BLaER1 treated with 17β-estradiol and CSF1 and Interleukin-3, amounts not matched to agents 10 nM and 100 nM (cell line): ENCODE data around the gene KISS1R.

Source experiments
- H3K27ac ChIP-seq, 11 experiments: shearing (Covaris generic); formaldehyde crosslinking; 2 replicates each; pipeline ENCODE4 v1.8.1; 2022
- H3K27me3 ChIP-seq, 11 experiments: shearing (Covaris generic); formaldehyde crosslinking; 2 replicates each; pipeline ENCODE4 v1.8.1; 2022
- H3K36me3 ChIP-seq, 11 experiments: shearing (Covaris generic); formaldehyde crosslinking; 2 replicates each; pipeline ENCODE4 v1.8.1; 2022
- H3K4me1 ChIP-seq, 10 experiments: shearing (Covaris generic); formaldehyde crosslinking; 2 replicates each; pipeline ENCODE4 v1.8.1; 2022
- H3K4me2 ChIP-seq, 11 experiments: shearing (Covaris generic); formaldehyde crosslinking; 2 replicates each; pipeline ENCODE4 v1.8.1; 2022
- H3K4me3 ChIP-seq, 10 experiments: shearing (Covaris generic); formaldehyde crosslinking; 2 replicates each; pipeline ENCODE4 v1.8.1; 2022
- H3K9ac ChIP-seq, 11 experiments: shearing (Covaris generic); formaldehyde crosslinking; 2 replicates each; pipeline ENCODE4 v1.8.1; 2022
- H3K9me3 ChIP-seq, 11 experiments: shearing (Covaris generic); formaldehyde crosslinking; replicated peaks in 1 of 11; 2 replicates each; pipeline ENCODE4 v1.8.1; 2022
- H4K20me1 ChIP-seq, 11 experiments: shearing (Covaris generic); formaldehyde crosslinking; 2 replicates each; pipeline ENCODE4 v1.8.1; 2022
- Cebpa-rat ChIP-seq, 11 experiments: shearing (Covaris generic); IDR thresholded peaks; 2 replicates each; pipeline ENCODE4 v1.8.1; 2022

Gene KISS1R

GRCh38 chr19:948842-949496 lies 31.8 kb downstream of the KISS1R start:
- H3K9ac ChIP-seq: peak overlapping the region in 6 of 11 experiments; percentile 3 to 44 (median 20); a peak in 7 of 22 replicates
- H3K4me1 ChIP-seq: peaks cover 74 to 98% (median 85%) of the 10 kb centered on the region in 10 experiments
- no peaks in the 10 kb centered on the region for H3K9me3 ChIP-seq
- TF ChIP-seq Cebpa-rat (IDR thresholded peaks at IDR 0.05): no peak
- H3K36me3 ChIP-seq: peaks cover 0 to 30% (median 7%) of the 10 kb centered on the region in 11 experiments; a peak in 13 of 22 replicates
- H3K4me2 ChIP-seq: peak overlapping the region; percentile 69 to 94 (median 83)
- no peak overlapping the region for H3K4me3 ChIP-seq
- no peaks in the 10 kb centered on the region for H3K27me3 ChIP-seq
- peak overlapping the region in 8 of 11 experiments; percentile 40 to 91 (median 77); a peak in 15 of 22 replicates for H3K27ac ChIP-seq
- H4K20me1 ChIP-seq: peaks cover 19 to 81% (median 34%) of the 10 kb centered on the region in 11 experiments; a peak in 21 of 22 replicates

GRCh38 chr19:950352-951066 lies 33.4 kb downstream of the KISS1R start:
- no peak overlapping the region for H3K4me3 ChIP-seq
- H3K4me1 ChIP-seq: peaks cover 87 to 98% (median 93%) of the 10 kb centered on the region in 10 experiments
- no peak for TF ChIP-seq Cebpa-rat (IDR thresholded peaks at IDR 0.05)
- peaks cover 4 to 79% (median 18%) of the 10 kb centered on the region in 11 experiments; a peak in 20 of 22 replicates for H4K20me1 ChIP-seq
- H3K9ac ChIP-seq: peak overlapping the region in 7 of 11 experiments; percentile 16 to 94 (median 86); a peak in 8 of 22 replicates
- peak overlapping the region in 8 of 11 experiments; percentile 8 to 95 (median 74); a peak in 9 of 22 replicates for H3K27ac ChIP-seq
- peak overlapping the region in 10 of 11 experiments; percentile 10 to 100 (median 72); a peak in 16 of 22 replicates for H3K4me2 ChIP-seq
- peaks cover 0 to 19% (median 0%) of the 10 kb centered on the region in 11 experiments; a peak in 7 of 22 replicates for H3K36me3 ChIP-seq
- H3K9me3 ChIP-seq: no peaks in the 10 kb centered on the region
- no peaks in the 10 kb centered on the region for H3K27me3 ChIP-seq

DNA sequence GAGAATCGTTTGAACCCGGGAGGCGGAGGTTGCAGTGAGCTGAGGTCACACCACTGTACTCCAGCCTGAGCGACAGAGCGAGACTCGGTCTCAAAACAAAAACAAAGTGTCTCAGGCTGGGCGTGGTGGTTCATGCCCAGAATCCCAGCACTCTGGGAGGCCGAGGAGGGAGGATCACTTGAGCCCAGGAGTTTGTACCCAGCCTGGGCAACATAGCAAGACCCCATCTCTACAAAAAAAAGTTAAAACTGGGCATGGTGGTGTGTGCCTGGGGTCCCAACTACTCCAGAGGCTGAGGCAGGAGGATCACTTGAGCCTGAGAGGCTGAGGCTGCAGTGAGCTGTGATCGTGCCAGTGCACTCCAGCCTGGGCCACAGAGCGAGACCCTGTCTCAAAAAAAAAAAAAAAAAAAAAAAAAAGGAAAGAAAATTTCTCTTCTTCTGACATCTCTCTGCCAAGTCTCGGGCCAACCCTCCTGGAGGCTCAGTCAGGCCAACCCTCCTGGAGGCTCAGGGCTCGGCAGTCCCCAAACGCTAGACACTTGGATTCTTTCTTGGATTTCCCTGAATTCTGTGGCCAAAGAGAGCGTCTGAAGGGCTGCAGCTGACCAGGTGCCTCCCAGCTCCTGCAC lies 35.0 kb downstream of the KISS1R start:
- H3K4me1 ChIP-seq: peaks cover 92 to 97% (median 96%) of the 10 kb centered on the region in 10 experiments
- no peak for TF ChIP-seq Cebpa-rat (IDR thresholded peaks at IDR 0.05)
- H3K36me3 ChIP-seq: peaks cover 0 to 19% (median 0%) of the 10 kb centered on the region in 11 experiments; a peak in 8 of 22 replicates
- peak overlapping the region; percentile 84 to 95 (median 94) for H3K27ac ChIP-seq
- H3K4me3 ChIP-seq: peak overlapping the region in 9 of 10 experiments; percentile 54 to 71 (median 61); a peak in 18 of 20 replicates
- peak overlapping the region; percentile 98 to 100 (median 100) for H3K4me2 ChIP-seq
- no peaks in the 10 kb centered on the region for H3K9me3 ChIP-seq
- H3K27me3 ChIP-seq: no peaks in the 10 kb centered on the region
- peak overlapping the region; percentile 79 to 94 (median 86) for H3K9ac ChIP-seq
- peaks cover 2 to 76% (median 17%) of the 10 kb centered on the region in 11 experiments; a peak in 18 of 22 replicates for H4K20me1 ChIP-seq

- peak overlapping the region; percentile 84 to 95 (median 94) for H3K27ac ChIP-seq
- no peaks in the 10 kb centered on the region for H3K9me3 ChIP-seq
- peak overlapping the region; percentile 98 to 100 (median 100) for H3K4me2 ChIP-seq
- peaks cover 87 to 98% (median 97%) of the 10 kb centered on the region in 10 experiments for H3K4me1 ChIP-seq
- H3K27me3 ChIP-seq: no peaks in the 10 kb centered on the region
- H3K36me3 ChIP-seq: peaks cover 0 to 20% (median 0%) of the 10 kb centered on the region in 11 experiments; a peak in 8 of 22 replicates
- H3K9ac ChIP-seq: peak overlapping the region; percentile 79 to 94 (median 86)
- no peak for TF ChIP-seq Cebpa-rat (IDR thresholded peaks at IDR 0.05)
- peak overlapping the region; percentile 49 to 71 (median 60) for H3K4me3 ChIP-seq
- peaks cover 0 to 75% (median 22%) of the 10 kb centered on the region in 11 experiments; a peak in 15 of 22 replicates for H4K20me1 ChIP-seq
These were observed 35.7 kb downstream of the KISS1R start for GRCh38 chr19:952680-953444.

- Histone ChIP-seq H3K4me3 (peak overlapping the region in 9 of 10 experiments; percentile 49 to 71 (median 61); a peak in 17 of 20 replicates), H3K36me3 (peaks cover 0 to 23% (median 0%) of the 10 kb centered on the region in 11 experiments; a peak in 7 of 22 replicates), H3K9me3 (no peaks in the 10 kb centered on the region), H4K20me1 (peaks cover 0 to 68% (median 19%) of the 10 kb centered on the region in 11 experiments; a peak in 14 of 22 replicates), H3K27me3 (no peaks in the 10 kb centered on the region), H3K4me1 (peaks cover 79 to 98% (median 93%) of the 10 kb centered on the region in 10 experiments), H3K4me2 (peak overlapping the region; percentile 98 to 100 (median 100)), H3K27ac (peak overlapping the region; percentile 84 to 95 (median 94); a peak in 20 of 22 replicates), H3K9ac (peak overlapping the region; percentile 79 to 94 (median 86); a peak in 21 of 22 replicates)
- no peak for TF ChIP-seq Cebpa-rat (IDR thresholded peaks at IDR 0.05)
These were observed 36.5 kb downstream of the KISS1R start for GRCh38 chr19:953445-954271.

- Histone ChIP-seq H3K9ac (peak overlapping the region; percentile 79 to 94 (median 86); a peak in 21 of 22 replicates), H3K4me1 (peaks cover 73 to 97% (median 90%) of the 10 kb centered on the region in 10 experiments)
These were observed 37.1 kb downstream of the KISS1R start for GRCh38 chr19:954272-954671.

More at GRCh38 chr19:954272-954671, 37.1 kb downstream of the KISS1R start:
- Histone ChIP-seq H3K36me3 (peaks cover 3 to 29% (median 6%) of the 10 kb centered on the region in 11 experiments; a peak in 17 of 22 replicates), H3K4me2 (peak overlapping the region; percentile 98 to 100 (median 100)), H3K27me3 (no peaks in the 10 kb centered on the region), H3K4me3 (peak overlapping the region in 6 of 10 experiments; percentile 20 to 71 (median 61); a peak in 10 of 20 replicates), H3K27ac (peak overlapping the region; percentile 84 to 95 (median 94); a peak in 18 of 22 replicates), H3K9me3 (no peaks in the 10 kb centered on the region), H4K20me1 (peaks cover 0 to 69% (median 22%) of the 10 kb centered on the region in 11 experiments; a peak in 14 of 22 replicates)
- TF ChIP-seq Cebpa-rat (IDR thresholded peaks at IDR 0.05): no peak
